IMR-90 (cell line): ENCODE measurements around the gene VPS41.

ENCODE experiments used
- CTCF ChIP-seq: conservative IDR thresholded peaks from 2 replicates; pipeline ENCODE4 v1.5.1; 2012; ENCODE audit warnings: mild to moderate bottlenecking, low read depth, low read length, improper control_type of control experiment
- MAFK ChIP-seq: IDR thresholded peaks from 2 replicates; pipeline ENCODE4 v1.6.1; 2012; ENCODE audit warnings: low read depth, low read length, improper control_type of control experiment
- RAD21 ChIP-seq: IDR thresholded peaks from 2 replicates; pipeline ENCODE4 v1.6.1; 2012; ENCODE audit warnings: low read length, improper control_type of control experiment
- SMC3 ChIP-seq: fragments of 150-350 bp; IDR thresholded peaks from 2 replicates; pipeline ENCODE4 v1.6.1; 2016; ENCODE audit warnings: low read depth, mild to moderate bottlenecking, antibody characterized with exemption, low read length, moderate library complexity
- USF2 ChIP-seq: fragments of 150-350 bp; IDR thresholded peaks from 2 replicates; pipeline ENCODE4 v1.6.1; 2017; ENCODE audit warnings: mild to moderate bottlenecking, antibody characterized with exemption, low read length, low read depth

GRCh38 chr7:38806912-38807311 is 102.1 kb downstream of the VPS41 start:
- TF ChIP-seq USF2 (no peak), CTCF (no peak), MAFK (no peak), RAD21 (no peak), SMC3 (no peak)
